Neutrophil (primary cell): Measurements from ENCODE around the gene HSP90B1.

ENCODE experiments used
- H3K27ac ChIP-seq: fragments of 200-600 bp; sonication (generic); 2 replicates; pipeline ENCODE4 v1.5.1; 2016; ENCODE audit warnings: mild to moderate bottlenecking, moderate library complexity
- H3K27me3 ChIP-seq: fragments of 200-600 bp; sonication (generic); 2 replicates; pipeline ENCODE4 v1.6.0; 2016; ENCODE audit warnings: mild to moderate bottlenecking
- H3K36me3 ChIP-seq: fragments of 200-600 bp; sonication (generic); 2 replicates; pipeline ENCODE4 v1.5.1; 2017
- H3K4me1 ChIP-seq, 2 experiments: fragments of 200-600 bp in 1 of 2; sonication (generic) in 1 of 2; 1 replicate in 1 of 2; 2 replicates in 1 of 2; pipeline versions ENCODE4 v1.5.1 to v1.6.1; 2013 to 2016; ENCODE audit warnings: low read depth in 1 of 2, low read length in 1 of 2, mild to moderate bottlenecking in 1 of 2, moderate library complexity in 1 of 2; ENCODE audit not compliant: control insufficient read depth in 1 of 2, insufficient read depth in 1 of 2
- H3K4me3 ChIP-seq, 2 experiments: fragments of 200-600 bp in 1 of 2; sonication (generic) in 1 of 2; 1 replicate in 1 of 2; 2 replicates in 1 of 2; pipeline ENCODE4 v1.5.1; 2013 to 2016; ENCODE audit warnings: low read depth in 1 of 2, low read length in 1 of 2, mild to moderate bottlenecking in 1 of 2, moderate library complexity in 1 of 2
- H3K9me3 ChIP-seq: fragments of 200-600 bp; sonication (generic); 2 replicates; pipeline ENCODE4 v1.5.1; 2016
- TF ChIP-seq, protein P1 (sequence below): fragments of 200-600 bp; sonication (generic); IDR thresholded peaks from 2 replicates; pipeline ENCODE4 v1.5.1; 2016; ENCODE audit warnings: antibody characterized with exemption

Gene HSP90B1

DNA sequence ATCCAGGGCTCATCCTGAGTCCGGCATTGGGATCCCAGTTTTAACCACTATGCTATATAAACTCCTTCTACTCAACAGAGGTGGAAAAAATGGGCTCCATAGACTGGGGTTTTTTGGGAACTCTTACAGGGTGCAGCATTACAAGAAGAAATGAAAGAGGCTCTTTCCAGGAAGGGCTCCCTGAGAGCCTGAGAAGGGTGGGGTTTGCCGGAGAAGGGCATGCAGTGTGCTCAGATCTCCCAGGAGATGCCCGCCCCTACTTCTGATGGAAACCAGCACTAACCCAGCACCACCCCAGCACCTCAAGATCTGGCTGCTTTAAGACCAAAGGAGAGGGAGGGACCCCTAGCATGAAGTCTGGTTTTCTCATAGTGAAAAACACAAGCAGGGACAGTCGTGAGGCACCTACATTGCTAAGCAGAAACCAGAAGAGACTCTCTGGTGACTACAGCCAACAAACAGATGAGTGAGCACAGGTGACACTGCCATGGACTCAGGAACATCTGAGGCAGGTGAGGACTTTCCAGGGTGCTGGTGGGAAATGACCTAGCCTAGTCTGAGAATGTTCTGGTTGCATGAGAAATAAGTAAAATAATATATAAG lies 43.9 kb upstream of the HSP90B1 start:
- Histone ChIP-seq H3K27ac (no peak overlapping the region), H3K36me3 (no peaks in the 10 kb centered on the region), H3K27me3 (no peaks in the 10 kb centered on the region), H3K9me3 (no peaks in the 10 kb centered on the region), H3K4me3 (no peak overlapping the region), H3K4me1 (no peaks in the 10 kb centered on the region)
- TF ChIP-seq, protein P1, sequence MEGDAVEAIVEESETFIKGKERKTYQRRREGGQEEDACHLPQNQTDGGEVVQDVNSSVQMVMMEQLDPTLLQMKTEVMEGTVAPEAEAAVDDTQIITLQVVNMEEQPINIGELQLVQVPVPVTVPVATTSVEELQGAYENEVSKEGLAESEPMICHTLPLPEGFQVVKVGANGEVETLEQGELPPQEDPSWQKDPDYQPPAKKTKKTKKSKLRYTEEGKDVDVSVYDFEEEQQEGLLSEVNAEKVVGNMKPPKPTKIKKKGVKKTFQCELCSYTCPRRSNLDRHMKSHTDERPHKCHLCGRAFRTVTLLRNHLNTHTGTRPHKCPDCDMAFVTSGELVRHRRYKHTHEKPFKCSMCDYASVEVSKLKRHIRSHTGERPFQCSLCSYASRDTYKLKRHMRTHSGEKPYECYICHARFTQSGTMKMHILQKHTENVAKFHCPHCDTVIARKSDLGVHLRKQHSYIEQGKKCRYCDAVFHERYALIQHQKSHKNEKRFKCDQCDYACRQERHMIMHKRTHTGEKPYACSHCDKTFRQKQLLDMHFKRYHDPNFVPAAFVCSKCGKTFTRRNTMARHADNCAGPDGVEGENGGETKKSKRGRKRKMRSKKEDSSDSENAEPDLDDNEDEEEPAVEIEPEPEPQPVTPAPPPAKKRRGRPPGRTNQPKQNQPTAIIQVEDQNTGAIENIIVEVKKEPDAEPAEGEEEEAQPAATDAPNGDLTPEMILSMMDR: no peak

DNA sequence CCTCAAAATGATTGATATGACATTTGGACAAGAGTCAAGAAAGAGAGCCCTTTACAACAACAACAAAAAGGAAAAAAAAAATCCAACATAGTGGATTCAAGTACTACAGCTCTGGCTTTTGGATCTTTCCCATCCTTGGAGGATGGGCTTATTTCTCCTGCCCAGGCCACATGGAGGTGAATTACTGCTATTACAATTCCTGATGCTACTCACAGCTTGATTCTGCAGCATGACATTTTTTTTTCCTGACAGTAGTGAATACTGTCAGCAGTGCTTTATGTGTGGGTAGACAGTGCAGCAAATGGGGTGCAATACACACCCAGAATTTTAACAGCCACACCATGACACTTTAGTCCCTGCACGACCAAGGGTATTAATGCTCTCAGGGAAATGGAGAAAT lies 42.5 kb upstream of the HSP90B1 start:
- H3K36me3 ChIP-seq: no peaks in the 10 kb centered on the region
- H3K27ac ChIP-seq: no peak overlapping the region
- H3K27me3 ChIP-seq: no peaks in the 10 kb centered on the region
- no peaks in the 10 kb centered on the region for H3K9me3 ChIP-seq
- no peak overlapping the region for H3K4me3 ChIP-seq
- H3K4me1 ChIP-seq: no peaks in the 10 kb centered on the region
- TF ChIP-seq, protein P1: no peak

DNA sequence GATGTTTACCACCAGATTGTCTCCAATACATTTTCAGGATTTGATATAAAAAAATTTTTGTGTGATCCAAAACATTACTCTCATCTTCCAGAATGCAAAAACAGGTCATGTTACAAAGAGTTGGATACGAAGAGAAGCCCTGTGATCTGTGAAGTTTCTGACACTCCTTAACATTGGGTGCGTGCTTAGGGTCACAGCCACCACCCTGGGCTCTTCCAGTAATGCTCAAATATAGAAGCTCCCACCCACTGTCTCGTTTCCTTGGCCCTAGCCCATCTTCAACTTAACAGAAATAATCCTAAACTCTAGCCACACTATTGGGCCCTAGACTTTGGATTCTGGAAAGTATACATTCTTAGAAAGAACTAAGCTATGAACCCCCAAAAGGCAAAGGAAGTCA lies 32.9 kb upstream of the HSP90B1 start:
- Histone ChIP-seq H3K27ac (no peak overlapping the region), H3K4me3 (no peak overlapping the region), H3K27me3 (no peaks in the 10 kb centered on the region), H3K9me3 (no peaks in the 10 kb centered on the region), H3K4me1 (no peaks in the 10 kb centered on the region), H3K36me3 (no peaks in the 10 kb centered on the region)
- TF ChIP-seq, protein P1: no peak

DNA sequence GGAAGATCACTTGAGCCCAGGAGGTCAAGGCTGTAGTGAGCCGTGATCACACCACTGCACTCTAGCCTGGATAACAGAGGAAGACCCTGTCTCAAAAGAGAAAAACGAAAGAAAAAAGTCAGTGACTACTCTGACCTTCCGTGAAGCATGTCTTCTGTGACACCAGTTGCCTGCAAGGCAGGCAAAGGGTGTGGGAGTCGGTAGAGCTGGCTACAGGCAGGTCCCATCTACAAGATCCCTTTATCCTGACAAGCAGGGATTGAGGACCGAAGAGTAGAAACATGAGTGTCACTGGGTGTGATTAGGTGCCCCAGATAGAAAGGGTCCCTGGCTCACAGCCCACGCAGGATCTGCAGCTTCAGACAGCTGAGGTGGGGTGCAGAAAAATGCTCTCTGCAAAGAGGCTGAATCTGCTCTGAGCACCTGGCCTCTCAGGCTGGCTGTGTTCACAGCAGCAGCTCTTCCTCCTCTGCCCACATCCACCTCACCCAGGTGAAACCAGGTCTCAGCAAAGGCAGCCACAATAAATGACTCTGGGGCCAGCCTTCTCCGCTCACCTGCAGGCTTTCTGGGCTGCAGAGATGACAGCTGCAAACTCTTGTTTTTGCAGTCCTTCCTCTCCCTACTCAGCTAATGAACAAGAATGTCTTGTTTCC lies 28.6 kb upstream of the HSP90B1 start:
- Histone ChIP-seq H3K27ac (no peak overlapping the region), H3K9me3 (no peaks in the 10 kb centered on the region), H3K4me1 (no peaks in the 10 kb centered on the region), H3K36me3 (no peaks in the 10 kb centered on the region), H3K27me3 (no peaks in the 10 kb centered on the region), H3K4me3 (no peak overlapping the region)
- TF ChIP-seq, protein P1: no peak

DNA sequence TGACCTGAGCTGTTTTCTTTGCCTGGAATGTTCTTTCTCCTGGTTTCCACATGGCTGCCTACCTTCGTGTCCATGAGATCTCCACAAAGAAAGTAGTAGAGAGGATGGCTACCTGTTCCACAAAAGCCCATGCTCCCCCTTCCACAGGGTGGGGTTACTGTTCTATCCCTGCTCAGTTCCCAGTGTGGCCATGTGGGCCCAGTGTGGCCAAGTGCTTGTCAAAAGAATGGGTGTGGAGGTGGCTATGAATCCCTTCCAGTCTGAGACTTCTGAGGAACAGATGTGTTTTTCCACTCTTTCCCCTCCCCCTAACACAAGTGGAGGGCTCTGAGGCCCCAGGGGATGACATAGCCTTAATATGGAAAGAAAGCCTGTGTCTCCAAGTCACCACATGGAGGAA lies 26.2 kb upstream of the HSP90B1 start:
- Histone ChIP-seq H3K27me3 (no peaks in the 10 kb centered on the region), H3K27ac (no peak overlapping the region), H3K4me1 (no peaks in the 10 kb centered on the region), H3K36me3 (no peaks in the 10 kb centered on the region), H3K9me3 (no peaks in the 10 kb centered on the region), H3K4me3 (no peak overlapping the region)
- TF ChIP-seq, protein P1: no peak
